ENCODE results near the gene SULT2B1.

DNA sequence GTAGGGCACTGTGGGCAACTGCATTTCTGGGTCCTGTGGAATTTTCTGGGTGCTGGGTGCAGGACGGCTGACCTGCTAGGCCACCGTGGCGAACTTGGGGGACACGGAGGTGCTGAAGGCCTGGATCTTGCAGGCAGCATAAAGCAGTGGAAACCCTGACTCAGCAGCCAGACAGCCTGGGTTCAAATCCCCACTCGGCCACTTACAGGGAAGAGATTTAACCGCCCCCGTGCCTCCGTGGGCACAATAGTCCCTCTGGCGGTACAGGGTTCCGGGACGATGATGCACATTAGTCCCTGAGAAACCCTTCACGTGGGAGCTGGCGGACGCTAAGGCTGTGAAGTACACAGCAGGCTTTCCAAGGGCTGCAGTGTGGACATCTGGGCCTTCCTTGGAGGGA lies 59.9 kb downstream of the SULT2B1 start:
- TF ChIP-seq CTCF (IDR thresholded peaks at IDR 0.05): no peak
- no peak for TF ChIP-seq POLR2AphosphoS5 (IDR thresholded peaks at IDR 0.05)
- no peak for TF ChIP-seq EP300 (IDR thresholded peaks at IDR 0.05; ENCODE audit: low read depth)
- TF ChIP-seq POLR2A (IDR thresholded peaks at IDR 0.05): no peak

Measured in transverse colon (tissue), 4 donors.